ENCODE measurements around the gene LYZL2. TPM values are rescaled to one million over a fixed set of nuclear protein-coding genes. Genes with fewer than 3 reads are reported as not detected.
"Not testable (repeated sequence)": the region's sequence is repeated elsewhere in the genome, so short reads cannot be mapped to it uniquely, and the experiment has no call there.

LYZL2 gene
- polyA plus RNA-seq, 1 donor from 2014 or later: not detected

DNA sequence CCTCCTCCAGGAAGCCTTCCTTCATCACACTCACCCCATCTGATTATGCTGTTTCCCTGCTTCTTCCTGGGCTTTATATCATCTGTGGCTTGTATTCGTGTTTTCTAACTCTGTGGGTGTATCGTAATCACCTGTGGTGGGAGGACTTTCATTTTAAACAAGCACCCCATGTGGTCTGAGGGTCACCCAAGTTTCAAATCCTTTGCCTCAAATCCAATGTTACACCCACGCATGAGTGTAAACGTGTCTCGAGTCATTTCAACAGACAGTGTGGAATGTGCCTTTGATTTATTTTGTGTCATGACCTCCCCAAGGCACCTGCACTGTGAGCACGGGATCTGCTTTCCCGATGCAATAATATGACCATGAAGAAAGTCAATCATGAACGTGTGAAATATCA is 17.5 kb upstream of the LYZL2 start:
- Histone ChIP-seq H4K20me1 (ENCODE audit: insufficient read depth) (no peaks in the 10 kb centered on the region), H3K9me2 (ENCODE audit: insufficient read depth, low read length) (no peaks in the 10 kb centered on the region), H3F3A (ENCODE audit: insufficient read depth, low read length, poor library complexity, severe bottlenecking) (no peaks in the 10 kb centered on the region), H3K27me3 (ENCODE audit: insufficient read depth, low read depth, low read length) (no peaks in the 10 kb centered on the region), H3K9me3 (ENCODE audit: low read length) (no peaks in the 10 kb centered on the region), H3K36me3 (ENCODE audit: insufficient read depth, low read length) (no peaks in the 10 kb centered on the region), H3K9ac (ENCODE audit: low read length) (no peak overlapping the region), H3K4me2 (ENCODE audit: low read length) (no peak overlapping the region), H3K79me2 (replicated peaks; ENCODE audit: insufficient read depth, low read length) (no peaks in the 10 kb centered on the region), H3K4me3 (ENCODE audit: low read length) (no peak overlapping the region), H3K27ac (ENCODE audit: low read length) (no peak overlapping the region), H2AFZ (ENCODE audit: low read depth, low read length) (no peak overlapping the region)
- no peak for TF ChIP-seq MXI1 (conservative IDR thresholded peaks at IDR 0.05; ENCODE audit: poor library complexity, severe bottlenecking)
- no peak for TF ChIP-seq EZH2 (IDR thresholded peaks at IDR 0.05; ENCODE audit: borderline replicate concordance, insufficient read depth, low read length, poor library complexity, severe bottlenecking)
- TF ChIP-seq SMC3 (conservative IDR thresholded peaks at IDR 0.05; ENCODE audit: poor library complexity): no peak
- no peak for TF ChIP-seq CTCF (IDR thresholded peaks at IDR 0.05; ENCODE audit: poor library complexity, severe bottlenecking)
- TF ChIP-seq, protein P1, sequence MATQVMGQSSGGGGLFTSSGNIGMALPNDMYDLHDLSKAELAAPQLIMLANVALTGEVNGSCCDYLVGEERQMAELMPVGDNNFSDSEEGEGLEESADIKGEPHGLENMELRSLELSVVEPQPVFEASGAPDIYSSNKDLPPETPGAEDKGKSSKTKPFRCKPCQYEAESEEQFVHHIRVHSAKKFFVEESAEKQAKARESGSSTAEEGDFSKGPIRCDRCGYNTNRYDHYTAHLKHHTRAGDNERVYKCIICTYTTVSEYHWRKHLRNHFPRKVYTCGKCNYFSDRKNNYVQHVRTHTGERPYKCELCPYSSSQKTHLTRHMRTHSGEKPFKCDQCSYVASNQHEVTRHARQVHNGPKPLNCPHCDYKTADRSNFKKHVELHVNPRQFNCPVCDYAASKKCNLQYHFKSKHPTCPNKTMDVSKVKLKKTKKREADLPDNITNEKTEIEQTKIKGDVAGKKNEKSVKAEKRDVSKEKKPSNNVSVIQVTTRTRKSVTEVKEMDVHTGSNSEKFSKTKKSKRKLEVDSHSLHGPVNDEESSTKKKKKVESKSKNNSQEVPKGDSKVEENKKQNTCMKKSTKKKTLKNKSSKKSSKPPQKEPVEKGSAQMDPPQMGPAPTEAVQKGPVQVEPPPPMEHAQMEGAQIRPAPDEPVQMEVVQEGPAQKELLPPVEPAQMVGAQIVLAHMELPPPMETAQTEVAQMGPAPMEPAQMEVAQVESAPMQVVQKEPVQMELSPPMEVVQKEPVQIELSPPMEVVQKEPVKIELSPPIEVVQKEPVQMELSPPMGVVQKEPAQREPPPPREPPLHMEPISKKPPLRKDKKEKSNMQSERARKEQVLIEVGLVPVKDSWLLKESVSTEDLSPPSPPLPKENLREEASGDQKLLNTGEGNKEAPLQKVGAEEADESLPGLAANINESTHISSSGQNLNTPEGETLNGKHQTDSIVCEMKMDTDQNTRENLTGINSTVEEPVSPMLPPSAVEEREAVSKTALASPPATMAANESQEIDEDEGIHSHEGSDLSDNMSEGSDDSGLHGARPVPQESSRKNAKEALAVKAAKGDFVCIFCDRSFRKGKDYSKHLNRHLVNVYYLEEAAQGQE (IDR thresholded peaks at IDR 0.05; ENCODE audit: borderline replicate concordance): no peak
- no peak for TF ChIP-seq EP300 (conservative IDR thresholded peaks at IDR 0.05; ENCODE audit: poor library complexity, severe bottlenecking)
- no peak for TF ChIP-seq POLR2AphosphoS5 (IDR thresholded peaks at IDR 0.05)
- no peak for TF ChIP-seq RAD21 (conservative IDR thresholded peaks at IDR 0.05)
- no peak for TF ChIP-seq TAF1 (IDR thresholded peaks at IDR 0.05; ENCODE audit: low read depth)

GRCh38 chr10:30645340-30645827 is 15.8 kb upstream of the LYZL2 start:
- Histone ChIP-seq H3K79me2 (replicated peaks; ENCODE audit: insufficient read depth, low read length) (no peaks in the 10 kb centered on the region), H3K27me3 (ENCODE audit: insufficient read depth, low read depth, low read length) (no peaks in the 10 kb centered on the region), H4K20me1 (ENCODE audit: insufficient read depth) (no peaks in the 10 kb centered on the region), H3K36me3 (ENCODE audit: insufficient read depth, low read length) (no peaks in the 10 kb centered on the region), H3K4me3 (ENCODE audit: low read length) (no peak overlapping the region), H3K27ac (ENCODE audit: low read length) (no peak overlapping the region), H2AFZ (ENCODE audit: low read depth, low read length) (no peak overlapping the region), H3F3A (ENCODE audit: insufficient read depth, low read length, poor library complexity, severe bottlenecking) (no peaks in the 10 kb centered on the region), H3K4me2 (ENCODE audit: low read length) (no peak overlapping the region), H3K9ac (ENCODE audit: low read length) (no peak overlapping the region), H3K9me2 (ENCODE audit: insufficient read depth, low read length) (no peaks in the 10 kb centered on the region), H3K9me3 (ENCODE audit: low read length) (no peaks in the 10 kb centered on the region)
- TF ChIP-seq TAF1 (IDR thresholded peaks at IDR 0.05; ENCODE audit: low read depth): no peak
- TF ChIP-seq POLR2AphosphoS5 (IDR thresholded peaks at IDR 0.05): no peak
- TF ChIP-seq, protein P1 (IDR thresholded peaks at IDR 0.05; ENCODE audit: borderline replicate concordance): no peak
- TF ChIP-seq EZH2 (IDR thresholded peaks at IDR 0.05; ENCODE audit: borderline replicate concordance, insufficient read depth, low read length, poor library complexity, severe bottlenecking): no peak
- TF ChIP-seq SMC3 (conservative IDR thresholded peaks at IDR 0.05; ENCODE audit: poor library complexity): no peak
- TF ChIP-seq MXI1 (conservative IDR thresholded peaks at IDR 0.05; ENCODE audit: poor library complexity, severe bottlenecking): no peak
- TF ChIP-seq CTCF (IDR thresholded peaks at IDR 0.05; ENCODE audit: poor library complexity, severe bottlenecking): no peak
- TF ChIP-seq RAD21 (conservative IDR thresholded peaks at IDR 0.05): no peak

- H4K20me1 ChIP-seq (ENCODE audit: insufficient read depth); H3K27ac ChIP-seq (ENCODE audit: low read length); H3K9ac ChIP-seq (ENCODE audit: low read length); H3K27me3 ChIP-seq (ENCODE audit: insufficient read depth, low read depth, low read length); H3K36me3 ChIP-seq (ENCODE audit: insufficient read depth, low read length); H3K4me3 ChIP-seq (ENCODE audit: low read length); H3K9me2 ChIP-seq (ENCODE audit: insufficient read depth, low read length); H3K4me2 ChIP-seq (ENCODE audit: low read length); H3K9me3 ChIP-seq (ENCODE audit: low read length); H2AFZ ChIP-seq (ENCODE audit: low read depth, low read length); H3K79me2 ChIP-seq (replicated peaks; ENCODE audit: insufficient read depth, low read length); H3F3A ChIP-seq (ENCODE audit: insufficient read depth, low read length, poor library complexity, severe bottlenecking): not testable (repeated sequence)
Measured at GRCh38 chr10:30644408-30644861, 14.9 kb upstream of the LYZL2 start.

All from neural cell (in vitro differentiated cells).